ENCODE measurements around the gene RBM3. TPM values are rescaled to one million over a fixed set of nuclear protein-coding genes. Genes with fewer than 3 reads are reported as not detected.

RBM3 gene
- total RNA-seq, 1 experiment from 2014 or later = 264 TPM

GRCh38 chrX:48579259-48579658 is 5.0 kb downstream of the RBM3 start:
- no peaks in the 10 kb centered on the region for H3K9me3 ChIP-seq
- Mint-ChIP-seq H3K9me3 (ENCODE audit: unreplicated experiment) (no peaks in the 10 kb centered on the region), H3K36me3 (ENCODE audit: insufficient read depth, unreplicated experiment) (peaks cover 55% of the 10 kb centered on the region), H3K27me3 (ENCODE audit: insufficient read depth, unreplicated experiment) (no peaks in the 10 kb centered on the region), H3K27ac (ENCODE audit: unreplicated experiment) (no peak overlapping the region), H3K4me3 (ENCODE audit: unreplicated experiment) (peak overlapping the region; percentile 46), H3K4me1 (ENCODE audit: low read depth, unreplicated experiment) (peaks cover 6% of the 10 kb centered on the region)
- no TSS peak for BruUV-seq (replicated peaks)
- ChIA-PET POLR2A (no interaction called here), CTCF (no interaction called here)
- intact Hi-C loops (cut with micrococcal nuclease; ENCODE audit: unreplicated experiment) = no loop called here
- no peak for DNase-seq
- H3K4me3 ChIP-seq (ENCODE audit: low read depth, low read length) = no peak overlapping the region
- peaks cover 54% of the 10 kb centered on the region for H3K4me1 ChIP-seq
- TF ChIP-seq CTCF (IDR thresholded peaks at IDR 0.05; ENCODE audit: insufficient read depth in 1 of 2, low read depth in 1 of 2, low read length in 1 of 2, severe bottlenecking in 1 of 2, unreplicated experiment in 1 of 2) = no peak
- peaks cover 9% of the 10 kb centered on the region for H3K36me3 ChIP-seq (ENCODE audit: control insufficient read depth, insufficient read depth, low read length)
- no peaks in the 10 kb centered on the region for H3K27me3 ChIP-seq (replicated peaks; ENCODE audit: control insufficient read depth, insufficient read depth, low read length)

- peaks cover 41% of the 10 kb centered on the region for H3K36me3 Mint-ChIP-seq (ENCODE audit: insufficient read depth, unreplicated experiment)
- no peak overlapping the region for H3K4me3 Mint-ChIP-seq (ENCODE audit: unreplicated experiment)
- CTCF ChIA-PET = no interaction called here
- POLR2A ChIA-PET = no interaction called here
- Histone ChIP-seq H3K36me3 (ENCODE audit: control insufficient read depth, insufficient read depth, low read length) (peaks cover 3% of the 10 kb centered on the region), H3K9me3 (no peaks in the 10 kb centered on the region), H3K4me1 (peaks cover 50% of the 10 kb centered on the region), H3K4me3 (ENCODE audit: low read depth, low read length) (no peak overlapping the region), H3K27me3 (replicated peaks; ENCODE audit: control insufficient read depth, insufficient read depth, low read length) (no peaks in the 10 kb centered on the region)
- no peak overlapping the region for H3K27ac Mint-ChIP-seq (ENCODE audit: unreplicated experiment)
- no peaks in the 10 kb centered on the region for H3K27me3 Mint-ChIP-seq (ENCODE audit: insufficient read depth, unreplicated experiment)
- H3K9me3 Mint-ChIP-seq (ENCODE audit: unreplicated experiment) = no peaks in the 10 kb centered on the region
- intact Hi-C loops (cut with micrococcal nuclease; ENCODE audit: unreplicated experiment) = no loop called here
- peak; percentile 41 to 56 for DNase-seq
- BruUV-seq (replicated peaks) = no TSS peak
- H3K4me1 Mint-ChIP-seq (ENCODE audit: low read depth, unreplicated experiment) = peaks cover 6% of the 10 kb centered on the region
- no peak for TF ChIP-seq CTCF (IDR thresholded peaks at IDR 0.05; ENCODE audit: insufficient read depth in 1 of 2, low read depth in 1 of 2, low read length in 1 of 2, severe bottlenecking in 1 of 2, unreplicated experiment in 1 of 2)
Measured at GRCh38 chrX:48580662-48581061, 6.4 kb downstream of the RBM3 start.

- no peak for DNase-seq
- Mint-ChIP-seq H3K4me1 (ENCODE audit: low read depth, unreplicated experiment) (peaks cover 3% of the 10 kb centered on the region), H3K27me3 (ENCODE audit: insufficient read depth, unreplicated experiment) (no peaks in the 10 kb centered on the region), H3K4me3 (ENCODE audit: unreplicated experiment) (no peak overlapping the region), H3K9me3 (ENCODE audit: unreplicated experiment) (no peaks in the 10 kb centered on the region), H3K27ac (ENCODE audit: unreplicated experiment) (no peak overlapping the region), H3K36me3 (ENCODE audit: insufficient read depth, unreplicated experiment) (peaks cover 3% of the 10 kb centered on the region)
- TF ChIP-seq CTCF (IDR thresholded peaks at IDR 0.05; ENCODE audit: insufficient read depth in 1 of 2, low read depth in 1 of 2, low read length in 1 of 2, severe bottlenecking in 1 of 2, unreplicated experiment in 1 of 2) = no peak
- H3K36me3 ChIP-seq (ENCODE audit: control insufficient read depth, insufficient read depth, low read length) = no peaks in the 10 kb centered on the region
- H3K4me1 ChIP-seq = peaks cover 23% of the 10 kb centered on the region
- ChIA-PET CTCF (no interaction called here), POLR2A (no interaction called here)
- H3K27me3 ChIP-seq (replicated peaks; ENCODE audit: control insufficient read depth, insufficient read depth, low read length) = no peaks in the 10 kb centered on the region
- intact Hi-C loops (cut with micrococcal nuclease; ENCODE audit: unreplicated experiment) = no loop called here
- no peak overlapping the region for H3K4me3 ChIP-seq (ENCODE audit: low read depth, low read length)
- BruUV-seq (replicated peaks) = no TSS peak
- H3K9me3 ChIP-seq = no peaks in the 10 kb centered on the region
Measured at GRCh38 chrX:48584698-48585097, 10.4 kb downstream of the RBM3 start.
